NCI-H187 (cell line): ENCODE results near the gene REL.
"Not testable (repeated sequence)": the region's sequence is repeated elsewhere in the genome, so short reads cannot be mapped to it uniquely, and the experiment has no call there.

Experiments used
- DNase-seq, 2 experiments: peaks; one replicate each; lab custom pipeline; 2025; lab: John Stamatoyannopoulos, UW

REL gene

GRCh38 chr2:60881047-60881932, at the start of gene REL:
Gene REL, plus strand, starts transcription at chr2:60881574. Its CDS starts 267 bp downstream, at chr2:60881841.
- peak; percentile 77 to 89 for DNase-seq

GRCh38 chr2:60831921-60832320, 49.5 kb upstream of the REL start:
- no peak for DNase-seq

GRCh38 chr2:60832621-60833020, 48.8 kb upstream of the REL start:
- no peak for DNase-seq

- no peak for DNase-seq
These were observed 47.1 kb upstream of the REL start for GRCh38 chr2:60834270-60834717.

- no peak for DNase-seq
These were observed 44.9 kb upstream of the REL start for GRCh38 chr2:60836491-60836890.

GRCh38 chr2:60837123-60837522, 44.3 kb upstream of the REL start:
- DNase-seq: no peak

- DNase-seq: no peak
These were observed 42.9 kb upstream of the REL start for GRCh38 chr2:60838481-60838880.

GRCh38 chr2:60839126-60839813, 42.1 kb upstream of the REL start:
- DNase-seq: no peak

GRCh38 chr2:60840880-60841279, 40.5 kb upstream of the REL start:
- peak in 1 of 2 experiments; percentile 25 for DNase-seq

GRCh38 chr2:60843006-60843405, 38.4 kb upstream of the REL start:
- no peak for DNase-seq

- DNase-seq: no peak
These were observed 37.3 kb upstream of the REL start for GRCh38 chr2:60844105-60844504.

GRCh38 chr2:60847854-60848253, 33.5 kb upstream of the REL start:
- DNase-seq: no peak

GRCh38 chr2:60849187-60849586, 32.2 kb upstream of the REL start:
- no peak for DNase-seq

- no peak for DNase-seq
These were observed 29.0 kb upstream of the REL start for GRCh38 chr2:60852282-60852860.

- no peak for DNase-seq
These were observed 27.8 kb upstream of the REL start for GRCh38 chr2:60853531-60853930.

GRCh38 chr2:60855989-60856669, 25.2 kb upstream of the REL start:
- no peak for DNase-seq

GRCh38 chr2:60857056-60857455, 24.3 kb upstream of the REL start:
- no peak for DNase-seq

GRCh38 chr2:60858897-60859311, 22.5 kb upstream of the REL start:
- no peak for DNase-seq

- no peak for DNase-seq
These were observed 19.6 kb upstream of the REL start for GRCh38 chr2:60861736-60862135.

GRCh38 chr2:60862642-60863041, 18.7 kb upstream of the REL start:
- no peak for DNase-seq

GRCh38 chr2:60865361-60865760, 16.0 kb upstream of the REL start:
- not testable (repeated sequence) for DNase-seq

- DNase-seq: no peak
These were observed 14.4 kb upstream of the REL start for GRCh38 chr2:60867007-60867406.
